C4-2B (cell line): ENCODE results near the gene ZDHHC13.

Source experiments
- CTCF ChIP-seq: fragments of 450-650 bp; conservative IDR thresholded peaks from 2 replicates; pipeline ENCODE4 v1.5.1; 2017; ENCODE audit warnings: mild to moderate bottlenecking
- ZFX ChIP-seq: fragments of 450-650 bp; IDR thresholded peaks from 2 replicates; pipeline ENCODE4 v1.6.1; 2017

GRCh38 chr11:19134004-19134403 lies 17.0 kb downstream of the ZDHHC13 start:
- TF ChIP-seq CTCF (no peak), ZFX (no peak)
